Measurements from ENCODE around the gene RPS6KA4. TPM values are rescaled to one million over a fixed set of nuclear protein-coding genes. Genes with fewer than 3 reads are reported as not detected.

RPS6KA4 gene
- total RNA-seq, 1 donor from 2014 or later: 34.9 TPM

GRCh38 chr11:64342869-64343745 lies 15.9 kb upstream of the RPS6KA4 start:
- Mint-ChIP-seq H3K9me3 (ENCODE audit: low read depth) (no peaks in the 10 kb centered on the region), H3K4me1 (ENCODE audit: low read depth) (no peaks in the 10 kb centered on the region), H3K36me3 (ENCODE audit: low read depth) (no peaks in the 10 kb centered on the region), H3K27ac (ENCODE audit: unreplicated experiment) (no peak overlapping the region), H3K27me3 (ENCODE audit: low read depth) (no peaks in the 10 kb centered on the region), H3K4me3 (ENCODE audit: unreplicated experiment) (no peak overlapping the region)
- DNase-seq (ENCODE audit: low spot score): no peak
- TF ChIP-seq CTCF (IDR thresholded peaks at IDR 0.05): no peak

- peak; percentile 45 for TF ChIP-seq CTCF (IDR thresholded peaks at IDR 0.05)
- Mint-ChIP-seq H3K27ac (ENCODE audit: unreplicated experiment) (no peak overlapping the region), H3K4me3 (ENCODE audit: unreplicated experiment) (no peak overlapping the region), H3K36me3 (ENCODE audit: low read depth) (no peaks in the 10 kb centered on the region), H3K9me3 (ENCODE audit: low read depth) (no peaks in the 10 kb centered on the region), H3K4me1 (ENCODE audit: low read depth) (no peaks in the 10 kb centered on the region), H3K27me3 (ENCODE audit: low read depth) (no peaks in the 10 kb centered on the region)
- DNase-seq (ENCODE audit: low spot score): no peak
Observed at GRCh38 chr11:64343767-64344559, 15.0 kb upstream of the RPS6KA4 start.

GRCh38 chr11:64344787-64345186 lies 14.2 kb upstream of the RPS6KA4 start:
- H3K36me3 Mint-ChIP-seq (ENCODE audit: low read depth): no peaks in the 10 kb centered on the region

GRCh38 chr11:64347193-64347867 lies 11.6 kb upstream of the RPS6KA4 start:
- Mint-ChIP-seq H3K36me3 (ENCODE audit: low read depth) (no peaks in the 10 kb centered on the region), H3K27me3 (ENCODE audit: low read depth) (no peaks in the 10 kb centered on the region), H3K4me3 (ENCODE audit: unreplicated experiment) (no peak overlapping the region), H3K27ac (ENCODE audit: unreplicated experiment) (no peak overlapping the region), H3K4me1 (ENCODE audit: low read depth) (no peaks in the 10 kb centered on the region), H3K9me3 (ENCODE audit: low read depth) (no peaks in the 10 kb centered on the region)
- TF ChIP-seq CTCF (IDR thresholded peaks at IDR 0.05): no peak
- DNase-seq (ENCODE audit: low spot score): no peak

More at GRCh38 chr11:64344787-64345186, 14.2 kb upstream of the RPS6KA4 start:
- H3K27ac Mint-ChIP-seq (ENCODE audit: unreplicated experiment): no peak overlapping the region
- no peak for TF ChIP-seq CTCF (IDR thresholded peaks at IDR 0.05)
- no peaks in the 10 kb centered on the region for H3K9me3 Mint-ChIP-seq (ENCODE audit: low read depth)
- no peak overlapping the region for H3K4me3 Mint-ChIP-seq (ENCODE audit: unreplicated experiment)
- H3K4me1 Mint-ChIP-seq (ENCODE audit: low read depth): no peaks in the 10 kb centered on the region
- no peak for DNase-seq (ENCODE audit: low spot score)
- no peaks in the 10 kb centered on the region for H3K27me3 Mint-ChIP-seq (ENCODE audit: low read depth)
